ENCODE data around the gene SPAG7. TPM values are rescaled to one million over a fixed set of nuclear protein-coding genes. Genes with fewer than 3 reads are reported as not detected.

Gene SPAG7
- total and polyA plus RNA-seq, 4 donors, result 18.6 to 66.3 (median 26.0) TPM

DNA sequence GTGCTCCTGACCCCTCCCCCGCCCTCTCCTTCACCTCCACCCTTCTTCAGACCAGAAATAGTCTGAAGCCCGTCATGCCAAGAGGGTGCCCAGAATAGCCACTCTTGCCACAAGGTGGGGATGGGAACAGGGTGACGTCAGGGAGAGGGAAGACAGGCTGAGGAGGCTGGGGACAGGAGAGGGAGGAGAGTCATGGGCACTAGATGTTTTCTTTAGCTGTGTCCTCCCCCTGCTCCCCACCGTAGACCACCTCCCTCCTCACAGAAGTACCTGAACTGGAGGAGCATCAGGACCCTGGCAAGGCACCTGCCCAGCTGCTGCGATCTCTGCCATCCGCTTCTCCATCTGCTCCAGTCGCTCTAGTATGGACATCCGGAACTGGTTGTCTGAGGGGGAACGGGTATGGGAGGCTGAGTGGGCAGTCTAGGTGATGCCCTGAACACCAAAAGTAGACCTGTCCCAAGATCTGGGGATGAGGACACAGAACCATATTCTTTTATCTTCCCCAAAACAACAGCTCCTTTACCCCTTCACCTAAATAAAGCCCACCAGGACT lies 6.6 kb upstream of the SPAG7 start:
- Histone ChIP-seq H3K9me3 (ENCODE audit: control insufficient read depth in 4 of 4, low read length in 3 of 4) (no peaks in the 10 kb centered on the region), H3K4me3 (ENCODE audit: low read depth in 1 of 3, low read length in 3 of 3) (no peak overlapping the region), H3K36me3 (ENCODE audit: control insufficient read depth in 4 of 4, insufficient read depth in 3 of 4, low read depth in 1 of 4, low read length in 3 of 4) (peaks cover 11 to 22% (median 18%) of the 10 kb centered on the region in 4 donors), H3K9ac (ENCODE audit: low read depth in 1 of 2, low read length in 2 of 2) (no peak overlapping the region), H3K27ac (ENCODE audit: low read depth in 1 of 2, low read length in 2 of 2) (no peak overlapping the region), H3K4me1 (ENCODE audit: control insufficient read depth in 4 of 4, insufficient read depth in 4 of 4, low read length in 3 of 4) (peaks cover 3 to 34% (median 21%) of the 10 kb centered on the region in 4 donors), H3K27me3 (ENCODE audit: control insufficient read depth in 4 of 4, insufficient read depth in 4 of 4, low read length in 3 of 4) (no peaks in the 10 kb centered on the region)
- no peak for DNase-seq (ENCODE audit: low spot score)
- TF ChIP-seq HNF4G (IDR thresholded peaks at IDR 0.05), result no peak
- 90% methylated on average over 9 of the region's 9 CpGs for WGBS

DNA sequence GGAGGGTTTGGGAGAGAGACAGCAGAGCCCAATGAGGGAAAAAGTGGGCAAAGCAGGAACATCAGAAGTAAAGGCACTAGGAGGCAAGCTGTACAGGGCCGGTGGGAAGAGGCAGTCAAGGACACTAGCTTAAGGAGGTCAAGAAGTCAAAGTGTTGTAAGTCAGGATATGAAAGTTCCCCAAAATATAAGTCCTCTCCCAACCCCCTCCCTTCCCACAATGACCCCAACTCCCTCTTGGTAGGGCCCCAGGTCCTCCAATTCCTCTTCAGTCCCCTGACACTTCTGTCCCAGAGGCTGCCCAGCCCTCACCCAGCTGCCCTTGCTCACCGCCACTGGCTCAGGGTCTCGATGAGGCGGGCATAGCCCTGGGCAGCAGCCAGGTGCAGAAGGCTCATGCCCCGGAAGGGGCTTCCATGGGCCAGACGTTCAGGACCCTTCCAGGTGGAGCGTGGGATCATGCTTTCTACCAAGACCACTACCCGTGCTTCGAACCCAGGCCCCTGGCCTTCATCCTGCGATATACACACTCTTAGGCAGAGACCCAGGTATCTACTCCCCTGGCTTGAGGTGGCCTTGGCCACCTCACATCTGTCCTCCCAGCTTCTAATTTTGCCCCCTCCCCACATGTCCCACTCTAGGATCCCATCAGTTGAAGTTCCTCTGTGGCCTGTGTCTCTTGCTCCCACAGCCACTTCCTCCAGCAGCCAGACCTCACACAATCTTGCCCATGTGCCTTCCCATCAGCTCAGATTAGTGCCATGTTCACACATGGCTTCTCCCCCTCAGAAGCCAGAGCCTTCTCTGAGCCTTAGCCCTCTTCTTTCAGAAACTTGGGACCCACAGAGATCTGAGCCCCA lies 5.9 kb upstream of the SPAG7 start:
- peaks cover 11 to 20% (median 17%) of the 10 kb centered on the region in 4 donors for H3K36me3 ChIP-seq (ENCODE audit: control insufficient read depth in 4 of 4, insufficient read depth in 3 of 4, low read depth in 1 of 4, low read length in 3 of 4)
- no peaks in the 10 kb centered on the region for H3K27me3 ChIP-seq (ENCODE audit: control insufficient read depth in 4 of 4, insufficient read depth in 4 of 4, low read length in 3 of 4)
- no peak for DNase-seq (ENCODE audit: low spot score)
- H3K9ac ChIP-seq (ENCODE audit: low read depth in 1 of 2, low read length in 2 of 2), result no peak overlapping the region
- TF ChIP-seq SP1 (IDR thresholded peaks at IDR 0.05), result no peak
- TF ChIP-seq, protein P1, sequence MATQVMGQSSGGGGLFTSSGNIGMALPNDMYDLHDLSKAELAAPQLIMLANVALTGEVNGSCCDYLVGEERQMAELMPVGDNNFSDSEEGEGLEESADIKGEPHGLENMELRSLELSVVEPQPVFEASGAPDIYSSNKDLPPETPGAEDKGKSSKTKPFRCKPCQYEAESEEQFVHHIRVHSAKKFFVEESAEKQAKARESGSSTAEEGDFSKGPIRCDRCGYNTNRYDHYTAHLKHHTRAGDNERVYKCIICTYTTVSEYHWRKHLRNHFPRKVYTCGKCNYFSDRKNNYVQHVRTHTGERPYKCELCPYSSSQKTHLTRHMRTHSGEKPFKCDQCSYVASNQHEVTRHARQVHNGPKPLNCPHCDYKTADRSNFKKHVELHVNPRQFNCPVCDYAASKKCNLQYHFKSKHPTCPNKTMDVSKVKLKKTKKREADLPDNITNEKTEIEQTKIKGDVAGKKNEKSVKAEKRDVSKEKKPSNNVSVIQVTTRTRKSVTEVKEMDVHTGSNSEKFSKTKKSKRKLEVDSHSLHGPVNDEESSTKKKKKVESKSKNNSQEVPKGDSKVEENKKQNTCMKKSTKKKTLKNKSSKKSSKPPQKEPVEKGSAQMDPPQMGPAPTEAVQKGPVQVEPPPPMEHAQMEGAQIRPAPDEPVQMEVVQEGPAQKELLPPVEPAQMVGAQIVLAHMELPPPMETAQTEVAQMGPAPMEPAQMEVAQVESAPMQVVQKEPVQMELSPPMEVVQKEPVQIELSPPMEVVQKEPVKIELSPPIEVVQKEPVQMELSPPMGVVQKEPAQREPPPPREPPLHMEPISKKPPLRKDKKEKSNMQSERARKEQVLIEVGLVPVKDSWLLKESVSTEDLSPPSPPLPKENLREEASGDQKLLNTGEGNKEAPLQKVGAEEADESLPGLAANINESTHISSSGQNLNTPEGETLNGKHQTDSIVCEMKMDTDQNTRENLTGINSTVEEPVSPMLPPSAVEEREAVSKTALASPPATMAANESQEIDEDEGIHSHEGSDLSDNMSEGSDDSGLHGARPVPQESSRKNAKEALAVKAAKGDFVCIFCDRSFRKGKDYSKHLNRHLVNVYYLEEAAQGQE (IDR thresholded peaks at IDR 0.05), result no peak
- no peak for TF ChIP-seq TAF1 (conservative IDR thresholded peaks at IDR 0.05)
- no peak for TF ChIP-seq YY1 (IDR thresholded peaks at IDR 0.05)
- TF ChIP-seq, protein P2, sequence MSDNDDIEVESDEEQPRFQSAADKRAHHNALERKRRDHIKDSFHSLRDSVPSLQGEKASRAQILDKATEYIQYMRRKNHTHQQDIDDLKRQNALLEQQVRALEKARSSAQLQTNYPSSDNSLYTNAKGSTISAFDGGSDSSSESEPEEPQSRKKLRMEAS (IDR thresholded peaks at IDR 0.05), result no peak
- TF ChIP-seq, protein P3, sequence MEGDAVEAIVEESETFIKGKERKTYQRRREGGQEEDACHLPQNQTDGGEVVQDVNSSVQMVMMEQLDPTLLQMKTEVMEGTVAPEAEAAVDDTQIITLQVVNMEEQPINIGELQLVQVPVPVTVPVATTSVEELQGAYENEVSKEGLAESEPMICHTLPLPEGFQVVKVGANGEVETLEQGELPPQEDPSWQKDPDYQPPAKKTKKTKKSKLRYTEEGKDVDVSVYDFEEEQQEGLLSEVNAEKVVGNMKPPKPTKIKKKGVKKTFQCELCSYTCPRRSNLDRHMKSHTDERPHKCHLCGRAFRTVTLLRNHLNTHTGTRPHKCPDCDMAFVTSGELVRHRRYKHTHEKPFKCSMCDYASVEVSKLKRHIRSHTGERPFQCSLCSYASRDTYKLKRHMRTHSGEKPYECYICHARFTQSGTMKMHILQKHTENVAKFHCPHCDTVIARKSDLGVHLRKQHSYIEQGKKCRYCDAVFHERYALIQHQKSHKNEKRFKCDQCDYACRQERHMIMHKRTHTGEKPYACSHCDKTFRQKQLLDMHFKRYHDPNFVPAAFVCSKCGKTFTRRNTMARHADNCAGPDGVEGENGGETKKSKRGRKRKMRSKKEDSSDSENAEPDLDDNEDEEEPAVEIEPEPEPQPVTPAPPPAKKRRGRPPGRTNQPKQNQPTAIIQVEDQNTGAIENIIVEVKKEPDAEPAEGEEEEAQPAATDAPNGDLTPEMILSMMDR (IDR thresholded peaks at IDR 0.05; ENCODE audit: low read depth, low read length, missing input control), result no peak
- TF ChIP-seq JUND (IDR thresholded peaks at IDR 0.05), result no peak
- TF ChIP-seq FOXA2 (IDR thresholded peaks at IDR 0.05), result no peak
- TF ChIP-seq, protein P4, sequence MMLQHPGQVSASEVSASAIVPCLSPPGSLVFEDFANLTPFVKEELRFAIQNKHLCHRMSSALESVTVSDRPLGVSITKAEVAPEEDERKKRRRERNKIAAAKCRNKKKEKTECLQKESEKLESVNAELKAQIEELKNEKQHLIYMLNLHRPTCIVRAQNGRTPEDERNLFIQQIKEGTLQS (IDR thresholded peaks at IDR 0.05), result no peak
- no peak for TF ChIP-seq EGR1 (IDR thresholded peaks at IDR 0.05; ENCODE audit: low read depth in 2 of 2)
- TF ChIP-seq RXRA (IDR thresholded peaks at IDR 0.05), result no peak
- TF ChIP-seq HNF4A (conservative IDR thresholded peaks at IDR 0.05), result no peak
- TF ChIP-seq HNF4G (IDR thresholded peaks at IDR 0.05), result no peak
- TF ChIP-seq, protein P5, sequence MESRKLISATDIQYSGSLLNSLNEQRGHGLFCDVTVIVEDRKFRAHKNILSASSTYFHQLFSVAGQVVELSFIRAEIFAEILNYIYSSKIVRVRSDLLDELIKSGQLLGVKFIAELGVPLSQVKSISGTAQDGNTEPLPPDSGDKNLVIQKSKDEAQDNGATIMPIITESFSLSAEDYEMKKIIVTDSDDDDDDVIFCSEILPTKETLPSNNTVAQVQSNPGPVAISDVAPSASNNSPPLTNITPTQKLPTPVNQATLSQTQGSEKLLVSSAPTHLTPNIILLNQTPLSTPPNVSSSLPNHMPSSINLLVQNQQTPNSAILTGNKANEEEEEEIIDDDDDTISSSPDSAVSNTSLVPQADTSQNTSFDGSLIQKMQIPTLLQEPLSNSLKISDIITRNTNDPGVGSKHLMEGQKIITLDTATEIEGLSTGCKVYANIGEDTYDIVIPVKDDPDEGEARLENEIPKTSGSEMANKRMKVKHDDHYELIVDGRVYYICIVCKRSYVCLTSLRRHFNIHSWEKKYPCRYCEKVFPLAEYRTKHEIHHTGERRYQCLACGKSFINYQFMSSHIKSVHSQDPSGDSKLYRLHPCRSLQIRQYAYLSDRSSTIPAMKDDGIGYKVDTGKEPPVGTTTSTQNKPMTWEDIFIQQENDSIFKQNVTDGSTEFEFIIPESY (IDR thresholded peaks at IDR 0.05), result no peak
- TF ChIP-seq FOXA1 (IDR thresholded peaks at IDR 0.05), result no peak
- peaks cover 3 to 41% (median 25%) of the 10 kb centered on the region in 4 donors for H3K4me1 ChIP-seq (ENCODE audit: control insufficient read depth in 4 of 4, insufficient read depth in 4 of 4, low read length in 3 of 4)
- 87% methylated on average over 10 of the region's 10 CpGs for WGBS
- no peak overlapping the region for H3K4me3 ChIP-seq (ENCODE audit: low read depth in 1 of 3, low read length in 3 of 3)
- H3K27ac ChIP-seq (ENCODE audit: low read depth in 1 of 2, low read length in 2 of 2), result no peak overlapping the region
- no peaks in the 10 kb centered on the region for H3K9me3 ChIP-seq (ENCODE audit: control insufficient read depth in 4 of 4, low read length in 3 of 4)
